ENCODE results near the gene GBA2. TPM values are rescaled to one million over a fixed set of nuclear protein-coding genes. Genes with fewer than 3 reads are reported as not detected.

The GBA2 gene
- total RNA-seq, 2 experiments from 2014 or later: 42.8 to 44.1 TPM

GRCh38 chr9:35691334-35691650, 57.7 kb downstream of the GBA2 start:
- Mint-ChIP-seq H3K36me3 (ENCODE audit: low read depth) (peaks cover 3% of the 10 kb centered on the region), H3K27ac (peak overlapping the region; percentile 64), H3K4me3 (peak overlapping the region; percentile 79), H3K4me1 (peaks cover 22% of the 10 kb centered on the region), H3K27me3 (no peaks in the 10 kb centered on the region), H3K9me3 (no peaks in the 10 kb centered on the region)
- no peak for DNase-seq
- ChIA-PET CTCF (interaction anchor here (0.7 to 1.8 kb wide), 4 partner anchors 11 to 88 kb away, joined by 3 to 4 read pairs (median 4); no protein-coding TSS in a partner anchor), POLR2A (no interaction called here)

GRCh38 chr9:35690614-35691333, 58.3 kb downstream of the GBA2 start:
- Mint-ChIP-seq H3K27me3 (no peaks in the 10 kb centered on the region), H3K4me1 (peaks cover 22% of the 10 kb centered on the region), H3K36me3 (ENCODE audit: low read depth) (no peaks in the 10 kb centered on the region), H3K27ac (peak overlapping the region; percentile 64), H3K9me3 (no peaks in the 10 kb centered on the region), H3K4me3 (peak overlapping the region; percentile 79)
- ChIA-PET POLR2A (no interaction called here), CTCF (interaction anchor here (0.7 to 1.8 kb wide), 5 partner anchors 15 to 87 kb away, joined by 3 to 4 read pairs (median 4); no protein-coding TSS in a partner anchor)
- peak; percentile 43 for DNase-seq

GRCh38 chr9:35690294-35690613, 58.8 kb downstream of the GBA2 start:
- H3K4me3 Mint-ChIP-seq: peak overlapping the region; percentile 79
- CTCF ChIA-PET: interaction anchor here (1.1 to 1.5 kb wide), 3 partner anchors 15 to 35 kb away, joined by 3 to 4 read pairs (median 4); no protein-coding TSS in a partner anchor
- no peak for DNase-seq
- no peaks in the 10 kb centered on the region for H3K9me3 Mint-ChIP-seq
- H3K27me3 Mint-ChIP-seq: no peaks in the 10 kb centered on the region
- H3K4me1 Mint-ChIP-seq: peaks cover 22% of the 10 kb centered on the region
- H3K27ac Mint-ChIP-seq: no peak overlapping the region
- POLR2A ChIA-PET: no interaction called here
- no peaks in the 10 kb centered on the region for H3K36me3 Mint-ChIP-seq (ENCODE audit: low read depth)

GRCh38 chr9:35689542-35690293, 59.3 kb downstream of the GBA2 start, which contains the start of gene TPM2:
TSS of gene TPM2 (minus strand) at chr9:35689925. CDS start at chr9:35689817, 108 bp downstream.
- Mint-ChIP-seq H3K9me3 (no peaks in the 10 kb centered on the region), H3K27ac (peak within 1 kb of the TSS; percentile 64), H3K36me3 (ENCODE audit: low read depth) (no peaks in the 10 kb centered on the region), H3K4me3 (peak within 1 kb of the TSS; percentile 79), H3K4me1 (peaks cover 22% of the 10 kb centered on the region), H3K27me3 (no peaks in the 10 kb centered on the region)
- DNase-seq: no peak
- CTCF ChIA-PET: interaction anchor here (1.1 to 2.6 kb wide), 4 partner anchors 16 to 42 kb away, joined by 3 to 10 read pairs (median 4); no protein-coding TSS in a partner anchor
- POLR2A ChIA-PET: no interaction called here

GRCh38 chr9:35688558-35689541, 60.2 kb downstream of the GBA2 start:
- H3K36me3 Mint-ChIP-seq (ENCODE audit: low read depth): no peaks in the 10 kb centered on the region
- ChIA-PET CTCF (interaction anchor here (0.7 to 2.6 kb wide), 11 partner anchors 9 to 44 kb away, joined by 3 to 14 read pairs (median 4); partner anchors contain the start of genes ARHGEF39, CCDC107, CREB3 and RMRP), POLR2A (interaction anchor here (0.6 kb wide), 1 partner anchor 207 kb away, joined by 3 read pairs; no protein-coding TSS in a partner anchor)
- no peaks in the 10 kb centered on the region for H3K9me3 Mint-ChIP-seq
- no peak for DNase-seq
- H3K4me3 Mint-ChIP-seq: peak overlapping the region; percentile 59
- H3K27ac Mint-ChIP-seq: no peak overlapping the region
- H3K4me1 Mint-ChIP-seq: peaks cover 22% of the 10 kb centered on the region
- H3K27me3 Mint-ChIP-seq: no peaks in the 10 kb centered on the region

GRCh38 chr9:35687972-35688557, 61.0 kb downstream of the GBA2 start:
- H3K36me3 Mint-ChIP-seq (ENCODE audit: low read depth): no peaks in the 10 kb centered on the region
- POLR2A ChIA-PET: no interaction called here
- DNase-seq: no peak
- peaks cover 22% of the 10 kb centered on the region for H3K4me1 Mint-ChIP-seq
- CTCF ChIA-PET: interaction anchor here (0.7 to 2.6 kb wide), 10 partner anchors 8 to 45 kb away, joined by 3 to 14 read pairs (median 4); partner anchors contain the start of genes ARHGEF39, CCDC107, CREB3 and RMRP
- H3K27ac Mint-ChIP-seq: no peak overlapping the region
- H3K4me3 Mint-ChIP-seq: no peak overlapping the region
- no peaks in the 10 kb centered on the region for H3K27me3 Mint-ChIP-seq
- H3K9me3 Mint-ChIP-seq: no peaks in the 10 kb centered on the region

- POLR2A ChIA-PET: no interaction called here
- Mint-ChIP-seq H3K4me3 (no peak overlapping the region), H3K36me3 (ENCODE audit: low read depth) (no peaks in the 10 kb centered on the region), H3K4me1 (peaks cover 22% of the 10 kb centered on the region), H3K27ac (no peak overlapping the region), H3K27me3 (no peaks in the 10 kb centered on the region), H3K9me3 (no peaks in the 10 kb centered on the region)
- CTCF ChIA-PET: interaction anchor here (1.1 to 2.6 kb wide), 3 partner anchors 10 to 40 kb away, joined by 5 to 14 read pairs (median 10); partner anchors contain the start of genes CCDC107 and RMRP
- no peak for DNase-seq
These were observed 61.7 kb downstream of the GBA2 start for GRCh38 chr9:35687306-35687705.

Small RNA genes within 50 kb of the gene (microRNA-seq; reads per million reads assigned to microRNA genes)
- gene MIR6852 (ENCODE audit: borderline microRNAs expressed, borderline replicate concordance): not detected
- gene MIR6853 (ENCODE audit: borderline microRNAs expressed, borderline replicate concordance): not detected

Other genes with a start within 250 kb of the GBA2 start
- 10 to 100 TPM; 29.8 to 30.9 TPM for gene TESK1, start 144.0 kb downstream of the GBA2 start, total RNA-seq
- gene CD72, start 130.8 kb downstream of the GBA2 start, total RNA-seq: 1 to 10 TPM; 5.4 to 7.1 TPM
- gene SIT1, start 98.3 kb downstream of the GBA2 start, total RNA-seq: 100 to 1,000 TPM; 195 to 202 TPM
- over 10,000 TPM in 1 of 2 experiments, 1,000 to 10,000 TPM in 1; 1,959 to 11,185 TPM for gene RMRP, start 91.2 kb downstream of the GBA2 start, total RNA-seq
- 10 to 100 TPM; 30.7 to 30.9 TPM for gene CCDC107, start 90.9 kb downstream of the GBA2 start, total RNA-seq
- gene ARHGEF39, start 84.0 kb downstream of the GBA2 start, total RNA-seq: 10 to 100 TPM; 11.8 to 13.5 TPM
- gene CA9, start 75.3 kb downstream of the GBA2 start, total RNA-seq: under 1 TPM in 1 of 2 experiments, not detected in 1; 0.40 TPM
- 10 to 100 TPM; 13.1 to 13.4 TPM for gene TPM2, start 59.3 kb downstream of the GBA2 start, total RNA-seq
- 100 to 1,000 TPM; 362 to 422 TPM for gene TLN1, start 17.0 kb downstream of the GBA2 start, total RNA-seq
- 10 to 100 TPM; 18.1 to 18.3 TPM for gene CREB3, start 16.6 kb downstream of the GBA2 start, total RNA-seq
- gene RGP1, start 59 bp upstream of the GBA2 start, total RNA-seq: 10 to 100 TPM; 24.7 to 28.4 TPM
- not detected for gene MSMP, start 5.0 kb upstream of the GBA2 start, total RNA-seq
- gene NPR2, start 42.4 kb upstream of the GBA2 start, total RNA-seq: 10 to 100 TPM in 1 of 2 experiments, 1 to 10 TPM in 1; 8.7 to 11.7 TPM
- gene SPAG8, start 63.0 kb upstream of the GBA2 start, total RNA-seq: 1 to 10 TPM; 1.8 to 2.5 TPM
- gene HINT2, start 65.8 kb upstream of the GBA2 start, total RNA-seq: 10 to 100 TPM; 56.5 to 69.9 TPM
- not detected for gene FAM221B, start 79.5 kb upstream of the GBA2 start, total RNA-seq
- gene TMEM8B, start 80.0 kb upstream of the GBA2 start, total RNA-seq: 1 to 10 TPM; 3.8 to 4.0 TPM
- gene OR13J1, start 121.2 kb upstream of the GBA2 start, total RNA-seq: not detected
- not detected for gene HRCT1, start 157.0 kb upstream of the GBA2 start, total RNA-seq
- not detected for gene SPAAR, start 160.3 kb upstream of the GBA2 start, total RNA-seq
- not detected for gene OR2S2, start 208.9 kb upstream of the GBA2 start, total RNA-seq